Fibroblast of lung (primary cell): Measurements from ENCODE around the gene OR6B1. TPM values are rescaled to one million over a fixed set of nuclear protein-coding genes. Genes with fewer than 3 reads are reported as not detected.

Experiments used
- DNase-seq, 2 donors: peaks; one replicate each; pipeline versions ENCODE4 v3.0.0 to v3.0.0-alpha.2; 2010; ENCODE audit warnings: low read depth in 2 of 2
- H2AFZ ChIP-seq: 2 replicates; pipeline ENCODE4 v1.5.1; 2012; ENCODE audit warnings: low read length, control low read depth, inconsistent platforms
- H3K27ac ChIP-seq: 2 replicates; pipeline ENCODE4 v1.5.1; 2011; ENCODE audit warnings: low read length, control low read depth; ENCODE audit not compliant: insufficient read depth
- H3K27me3 ChIP-seq: 2 replicates; pipeline ENCODE4 v1.5.1; 2011; ENCODE audit warnings: mild to moderate bottlenecking, low read length; ENCODE audit not compliant: control insufficient read depth, insufficient read depth
- H3K36me3 ChIP-seq: 2 replicates; pipeline ENCODE4 v1.5.1; 2011; ENCODE audit warnings: low read length; ENCODE audit not compliant: control insufficient read depth, insufficient read depth
- H3K4me1 ChIP-seq: 2 replicates; pipeline ENCODE4 v1.5.1; 2011; ENCODE audit warnings: low read length; ENCODE audit not compliant: control insufficient read depth, insufficient read depth; ENCODE audit errors: extremely low read depth
- H3K4me2 ChIP-seq: 2 replicates; pipeline ENCODE4 v1.5.1; 2011; ENCODE audit warnings: low read length, control low read depth; ENCODE audit not compliant: insufficient read depth; ENCODE audit errors: extremely low read depth
- H3K4me3 ChIP-seq, 4 experiments: fragments of 200-600 bp in 1 of 4; sonication (generic) in 1 of 4; replicated peaks in 1 of 4; 2 replicates each; pipeline ENCODE4 v1.5.1; 2011 to 2016; ENCODE audit warnings: low read length in 4 of 4, low read depth in 3 of 4, mild to moderate bottlenecking in 3 of 4, control low read depth in 2 of 4, inconsistent platforms in 1 of 4, mixed read lengths in 1 of 4; ENCODE audit not compliant: insufficient read depth in 1 of 4; ENCODE audit errors: control extremely low read depth in 1 of 4
- H3K79me2 ChIP-seq: 2 replicates; pipeline ENCODE4 v1.5.1; 2012; ENCODE audit warnings: mild to moderate bottlenecking, low read length, inconsistent platforms; ENCODE audit not compliant: control insufficient read depth, insufficient read depth
- H3K9ac ChIP-seq: 2 replicates; pipeline ENCODE4 v1.5.1; 2011; ENCODE audit warnings: mild to moderate bottlenecking, low read length, control low read depth; ENCODE audit not compliant: insufficient read depth
- H3K9me3 ChIP-seq: 2 replicates; pipeline ENCODE4 v1.5.1; 2012; ENCODE audit warnings: low read depth, low read length; ENCODE audit not compliant: control insufficient read depth, insufficient read depth
- H4K20me1 ChIP-seq: 2 replicates; pipeline ENCODE4 v1.5.1; 2011; ENCODE audit warnings: low read length; ENCODE audit not compliant: control insufficient read depth, insufficient read depth; ENCODE audit errors: extremely low read depth
- EZH2 ChIP-seq: IDR thresholded peaks from 2 replicates; pipeline ENCODE4 v1.5.1; 2012; ENCODE audit warnings: low read length, control low read depth, mild to moderate bottlenecking; ENCODE audit errors: missing control alignments
- polyA plus RNA-seq, 2 donors: library from polyadenylated mRNA; depleted of rRNA in 1 of 2; stranded (reverse) in 1 of 2; unstranded in 1 of 2; fragments of >200 nt; gene quantifications; 2 replicates each; pipeline ENCODE4 v1.2.1, GENCODE V29; 2011 to 2012; ENCODE audit warnings: missing spikeins in 1 of 2
- total RNA-seq: library from RNA; depleted of rRNA; stranded (reverse); fragments of >200 nt; gene quantifications from 2 replicates; pipeline ENCODE4 v1.2.1, GENCODE V29; 2014
- TF ChIP-seq, protein P1 (sequence below), 2 donors: IDR thresholded peaks in 1 of 2; conservative IDR thresholded peaks in 1 of 2; 1 replicate in 1 of 2; 2 replicates in 1 of 2; pipeline ENCODE4 v1.5.1; 2011 to 2012; ENCODE audit warnings: low read length in 2 of 2, control low read depth in 1 of 2, inconsistent platforms in 1 of 2, low read depth in 1 of 2, mild to moderate bottlenecking in 1 of 2

Gene OR6B1
- total and polyA plus RNA-seq, 2 donors (not counting 1 experiment from before 2014, with no cell fraction given) = not detected

DNA sequence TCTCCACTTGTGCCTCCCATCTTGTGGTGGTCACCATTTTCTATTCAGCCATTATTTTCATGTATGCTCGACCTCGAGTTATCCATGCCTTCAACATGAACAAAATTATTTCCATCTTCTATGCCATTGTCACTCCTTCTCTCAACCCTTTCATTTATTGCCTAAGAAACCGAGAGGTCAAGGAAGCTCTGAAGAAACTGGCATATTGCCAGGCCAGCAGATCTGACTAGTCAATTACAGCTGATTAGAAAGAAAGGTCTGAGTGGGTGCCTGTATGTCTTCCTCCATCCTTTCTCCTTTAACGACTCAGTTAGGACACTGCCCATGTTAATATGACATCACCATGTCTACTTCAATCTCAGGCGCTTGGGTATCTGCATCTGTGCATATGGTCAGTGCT is 4.6 kb downstream of the OR6B1 start:
- Histone ChIP-seq H3K79me2 (no peaks in the 10 kb centered on the region), H3K27ac (no peak overlapping the region), H3K36me3 (no peaks in the 10 kb centered on the region), H3K4me3 (no peak overlapping the region), H3K27me3 (no peaks in the 10 kb centered on the region), H2AFZ (no peak overlapping the region), H3K9ac (no peak overlapping the region), H3K4me2 (no peak overlapping the region), H4K20me1 (no peaks in the 10 kb centered on the region), H3K4me1 (no peaks in the 10 kb centered on the region), H3K9me3 (no peaks in the 10 kb centered on the region)
- no peak for DNase-seq
- TF ChIP-seq, protein P1, sequence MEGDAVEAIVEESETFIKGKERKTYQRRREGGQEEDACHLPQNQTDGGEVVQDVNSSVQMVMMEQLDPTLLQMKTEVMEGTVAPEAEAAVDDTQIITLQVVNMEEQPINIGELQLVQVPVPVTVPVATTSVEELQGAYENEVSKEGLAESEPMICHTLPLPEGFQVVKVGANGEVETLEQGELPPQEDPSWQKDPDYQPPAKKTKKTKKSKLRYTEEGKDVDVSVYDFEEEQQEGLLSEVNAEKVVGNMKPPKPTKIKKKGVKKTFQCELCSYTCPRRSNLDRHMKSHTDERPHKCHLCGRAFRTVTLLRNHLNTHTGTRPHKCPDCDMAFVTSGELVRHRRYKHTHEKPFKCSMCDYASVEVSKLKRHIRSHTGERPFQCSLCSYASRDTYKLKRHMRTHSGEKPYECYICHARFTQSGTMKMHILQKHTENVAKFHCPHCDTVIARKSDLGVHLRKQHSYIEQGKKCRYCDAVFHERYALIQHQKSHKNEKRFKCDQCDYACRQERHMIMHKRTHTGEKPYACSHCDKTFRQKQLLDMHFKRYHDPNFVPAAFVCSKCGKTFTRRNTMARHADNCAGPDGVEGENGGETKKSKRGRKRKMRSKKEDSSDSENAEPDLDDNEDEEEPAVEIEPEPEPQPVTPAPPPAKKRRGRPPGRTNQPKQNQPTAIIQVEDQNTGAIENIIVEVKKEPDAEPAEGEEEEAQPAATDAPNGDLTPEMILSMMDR (conservative IDR thresholded peaks at IDR 0.05 in 1 of 2, IDR thresholded peaks at IDR 0.05 in 1 of 2; ENCODE audit: low read depth in 1 of 2, low read length in 2 of 2) = no peak
- TF ChIP-seq EZH2 = no peak

DNA sequence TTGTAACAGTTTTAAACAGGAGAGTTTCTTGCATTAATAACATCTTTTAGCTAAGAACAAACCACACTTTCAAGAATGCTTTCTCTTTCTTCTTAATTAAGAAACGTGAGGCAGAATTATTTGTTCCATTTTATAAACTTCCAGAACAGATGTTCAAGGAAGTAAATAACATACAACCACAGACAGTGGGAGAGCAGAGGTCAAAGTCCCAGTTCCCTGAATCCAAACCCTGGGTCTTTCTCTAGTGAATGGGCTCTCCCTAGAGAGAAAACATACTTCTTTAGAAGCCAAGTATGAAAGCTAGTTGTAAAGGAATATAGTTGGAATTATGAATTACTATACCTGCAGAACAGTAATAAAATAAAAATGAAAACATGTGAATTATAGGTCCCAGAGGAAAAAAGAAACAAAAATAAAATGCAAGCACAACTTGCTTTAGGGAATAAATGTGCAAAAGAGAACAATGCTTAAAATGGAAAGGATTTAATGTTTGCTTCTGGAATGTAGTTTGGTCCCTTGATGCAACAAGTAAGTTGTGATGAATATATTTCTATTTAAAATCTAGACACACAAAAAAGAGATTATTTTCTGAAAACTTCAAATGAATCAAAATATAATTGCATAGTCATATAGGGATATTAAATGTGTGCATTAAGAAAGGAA is 6.0 kb downstream of the OR6B1 start:
- no peaks in the 10 kb centered on the region for H3K4me1 ChIP-seq
- H3K27me3 ChIP-seq = no peaks in the 10 kb centered on the region
- TF ChIP-seq, protein P1 (conservative IDR thresholded peaks at IDR 0.05 in 1 of 2, IDR thresholded peaks at IDR 0.05 in 1 of 2; ENCODE audit: low read depth in 1 of 2, low read length in 2 of 2) = no peak
- no peak for TF ChIP-seq EZH2
- no peaks in the 10 kb centered on the region for H3K36me3 ChIP-seq
- DNase-seq = peak in 1 of 2 donors; percentile 66
- no peaks in the 10 kb centered on the region for H3K9me3 ChIP-seq
- no peak overlapping the region for H3K27ac ChIP-seq
- H2AFZ ChIP-seq = no peak overlapping the region
- no peak overlapping the region for H3K4me2 ChIP-seq
- no peak overlapping the region for H3K4me3 ChIP-seq
- no peaks in the 10 kb centered on the region for H3K79me2 ChIP-seq
- H4K20me1 ChIP-seq = no peaks in the 10 kb centered on the region
- H3K9ac ChIP-seq = no peak overlapping the region

GRCh38 chr7:144006692-144007042 is 6.5 kb downstream of the OR6B1 start:
- TF ChIP-seq, protein P1 (conservative IDR thresholded peaks at IDR 0.05 in 1 of 2, IDR thresholded peaks at IDR 0.05 in 1 of 2; ENCODE audit: low read depth in 1 of 2, low read length in 2 of 2) = no peak
- TF ChIP-seq EZH2 = no peak
- H3K9me3 ChIP-seq = no peaks in the 10 kb centered on the region
- no peak overlapping the region for H2AFZ ChIP-seq

More at GRCh38 chr7:144006692-144007042, 6.5 kb downstream of the OR6B1 start:
- Histone ChIP-seq H3K4me3 (no peak overlapping the region), H4K20me1 (no peaks in the 10 kb centered on the region), H3K27ac (no peak overlapping the region), H3K27me3 (no peaks in the 10 kb centered on the region), H3K4me2 (no peak overlapping the region), H3K9ac (no peak overlapping the region), H3K36me3 (no peaks in the 10 kb centered on the region), H3K4me1 (no peaks in the 10 kb centered on the region), H3K79me2 (no peaks in the 10 kb centered on the region)
- no peak for DNase-seq
